A549 (cell line): Measurements from ENCODE around the gene HCFC2. TPM values are rescaled to one million over a fixed set of nuclear protein-coding genes. Genes with fewer than 3 reads are reported as not detected.
A peak's percentile ranks its signal among the peaks of the same experiment; 100 is the strongest.

Experiments
- ATAC-seq, 2 experiments: fragments of 200-7000 bp in 1 of 2; fragments of >200 bp in 1 of 2; cut with Nextera tagmentation in 1 of 2; cut with Tn5 transposase in 1 of 2; 3 replicates each; pipeline versions ENCODE4 v1.8.0 to v1.9.1; 2018 to 2020; ENCODE audit warnings: mild to moderate bottlenecking in 1 of 2, moderate library complexity in 1 of 2
- CTCF ChIA-PET: fragments of 300-600 bp; sonication (Branson Sonifier 250); formaldehyde crosslinking; extraction: SDS; loops from one replicate; lab custom pipeline; 2021; ENCODE audit warnings: antibody characterized with exemption, inconsistent platforms; lab: Yijun Ruan, JAX
- POLR2A ChIA-PET: fragments of 350-600 bp; formaldehyde crosslinking; extraction: SDS; loops from one replicate; lab custom pipeline; 2021; ENCODE audit warnings: antibody characterized with exemption, inconsistent platforms; lab: Yijun Ruan, JAX
- DNase-seq, 2 experiments: peaks; one replicate each; pipeline versions ENCODE4 v3.0.0 to v3.0.0-alpha.2; 2011 to 2016; ENCODE audit warnings: low read depth in 1 of 2, low spot score in 1 of 2
- FAIRE-seq: peaks from 2 replicates; lab custom pipeline; 2011; peaks lifted over from hg19 to GRCh38; lab: Jason Lieb, UNC
- H3K27ac ChIP-seq, 2 experiments: fragments of >200 bp; sonication (Bioruptor Twin); formaldehyde crosslinking; 3 replicates each; pipeline ENCODE4 v1.5.1; 2016 to 2017
- H3K4me1 ChIP-seq: fragments of >200 bp; sonication (Bioruptor Twin); formaldehyde crosslinking; 3 replicates; pipeline ENCODE4 v1.6.1; 2016
- H3K4me2 ChIP-seq: fragments of >200 bp; sonication (Bioruptor Twin); formaldehyde crosslinking; 3 replicates; pipeline ENCODE4 v1.6.1; 2016
- H3K4me3 ChIP-seq: fragments of >200 bp; sonication (Bioruptor Twin); formaldehyde crosslinking; 3 replicates; pipeline ENCODE4 v1.5.1; 2016
- H3K9me3 ChIP-seq: fragments of >200 bp; sonication (Bioruptor Twin); formaldehyde crosslinking; 3 replicates; pipeline ENCODE4 v1.6.1; 2016
- CBX8 ChIP-seq: fragments of 200-600 bp; sonication (generic); IDR thresholded peaks from 2 replicates; pipeline ENCODE4 v1.6.1; 2016
- CEBPB ChIP-seq, 2 experiments: fragments of >200 bp in 1 of 2; sonication (Bioruptor Twin) in 1 of 2; formaldehyde crosslinking in 1 of 2; IDR thresholded peaks; 2 replicates each; pipeline ENCODE4 v1.6.1; 2012 to 2016
- CHD2 ChIP-seq: fragments of 150-350 bp; IDR thresholded peaks from 2 replicates; pipeline ENCODE4 v1.6.1; 2014; ENCODE audit warnings: low read length; ENCODE audit not compliant: partially characterized antibody
- CTCF ChIP-seq: fragments of >200 bp; sonication (Bioruptor Twin); formaldehyde crosslinking; IDR thresholded peaks from 3 replicates; pipeline ENCODE4 v1.5.1; 2016
- E2F6 ChIP-seq: IDR thresholded peaks from 2 replicates; pipeline ENCODE4 v1.6.1; 2012; ENCODE audit warnings: low read depth, borderline replicate concordance
- EHF ChIP-seq: fragments of 250-450 bp; sonication (Bioruptor Pico); IDR thresholded peaks from 2 replicates; pipeline ENCODE4 v1.5.0; 2020; ENCODE audit warnings: mild to moderate bottlenecking
- ELK1 ChIP-seq: fragments of 150-350 bp; IDR thresholded peaks from 2 replicates; pipeline ENCODE4 v1.6.1; 2014; ENCODE audit warnings: low read depth, mild to moderate bottlenecking, low read length
- ESRRA ChIP-seq: fragments of 150-350 bp; IDR thresholded peaks from 2 replicates; pipeline ENCODE4 v1.6.1; 2014; ENCODE audit warnings: mild to moderate bottlenecking, low read length, borderline replicate concordance
- GATA3 ChIP-seq: IDR thresholded peaks from 2 replicates; pipeline ENCODE4 v1.6.1; 2012; ENCODE audit warnings: borderline replicate concordance
- HEYL ChIP-seq: fragments of 250-450 bp; sonication (Bioruptor Pico); IDR thresholded peaks from 2 replicates; pipeline ENCODE4 v1.8.0; 2021; ENCODE audit warnings: mild to moderate bottlenecking, moderate library complexity
- HOXB5 ChIP-seq: fragments of 250-450 bp; sonication (Bioruptor Pico); IDR thresholded peaks from 2 replicates; pipeline ENCODE4 v1.5.0; 2020; ENCODE audit warnings: mild to moderate bottlenecking, moderate library complexity
- KDM1A ChIP-seq: fragments of 200-600 bp; sonication (generic); IDR thresholded peaks from 2 replicates; pipeline ENCODE4 v1.6.1; 2016; ENCODE audit warnings: low read depth, mild to moderate bottlenecking
- MAX ChIP-seq: IDR thresholded peaks from 2 replicates; pipeline ENCODE4 v1.6.1; 2012
- MYC ChIP-seq: IDR thresholded peaks from 2 replicates; pipeline ENCODE4 v1.6.1; 2012; ENCODE audit warnings: mild to moderate bottlenecking, inconsistent platforms, low read length, improper control_type of control experiment, borderline replicate concordance
- PHF8 ChIP-seq: fragments of 200-600 bp; sonication (generic); IDR thresholded peaks from 2 replicates; pipeline ENCODE4 v1.6.1; 2016; ENCODE audit warnings: low read depth, mild to moderate bottlenecking, antibody characterized with exemption, moderate library complexity, borderline replicate concordance
- POLR2A ChIP-seq: IDR thresholded peaks from 2 replicates; pipeline ENCODE4 v1.6.1; 2012; ENCODE audit warnings: mild to moderate bottlenecking, low read length
- POLR2AphosphoS2 ChIP-seq: conservative IDR thresholded peaks from 2 replicates; pipeline ENCODE4 v1.6.1; 2012; ENCODE audit warnings: low read length, improper control_type of control experiment, inconsistent platforms
- RARB ChIP-seq: fragments of 250-450 bp; sonication (Bioruptor Pico); IDR thresholded peaks from 2 replicates; pipeline ENCODE4 v1.8.0; 2021; ENCODE audit warnings: mild to moderate bottlenecking, moderate library complexity
- REST ChIP-seq: fragments of 200-600 bp; sonication (generic); IDR thresholded peaks from 2 replicates; pipeline ENCODE4 v1.6.1; 2016; ENCODE audit warnings: antibody characterized with exemption, mild to moderate bottlenecking, moderate library complexity
- RFX5 ChIP-seq: fragments of 450-650 bp; IDR thresholded peaks from 2 replicates; pipeline ENCODE4 v1.7.1; 2014; ENCODE audit warnings: antibody characterized with exemption, mild to moderate bottlenecking, moderate library complexity
- RNF2 ChIP-seq: fragments of 200-600 bp; sonication (generic); IDR thresholded peaks from 2 replicates; pipeline ENCODE4 v1.6.1; 2016; ENCODE audit warnings: low read depth, mild to moderate bottlenecking, antibody characterized with exemption, moderate library complexity, borderline replicate concordance
- SREBF2 ChIP-seq: fragments of 450-650 bp; IDR thresholded peaks from 2 replicates; pipeline ENCODE4 v1.6.1; 2014; ENCODE audit warnings: mild to moderate bottlenecking, moderate library complexity
- USF2 ChIP-seq: fragments of 450-650 bp; IDR thresholded peaks from 2 replicates; pipeline ENCODE4 v1.6.1; 2014; ENCODE audit warnings: antibody characterized with exemption
- ZC3H11A ChIP-seq: fragments of 450-650 bp; IDR thresholded peaks from 2 replicates; pipeline ENCODE4 v1.6.1; 2014; ENCODE audit warnings: antibody characterized with exemption, mild to moderate bottlenecking
- ZSCAN20 ChIP-seq: fragments of 250-450 bp; sonication (Bioruptor Pico); IDR thresholded peaks from 2 replicates; pipeline ENCODE4 v1.8.0; 2022; ENCODE audit warnings: mild to moderate bottlenecking, moderate library complexity
- WGBS: methylation state at CpG from one replicate; pipeline ENCODE4 v1.1.6; 2017; ENCODE audit errors: missing lambda C conversion rate; 5-methylcytosine and 5-hydroxymethylcytosine counted together
- polyA plus RNA-seq, 4 experiments: library from polyadenylated mRNA; depleted of rRNA in 3 of 4; stranded (reverse); fragments of >200 nt; fragmentation: RNase III in 1 of 4; extraction: RNeasy Plus Mini Kit Qiagen cat#74134 plus additional on column Dnase treatment in 1 of 4; gene quantifications; 2 replicates in 3 of 4; 3 replicates in 1 of 4; pipeline ENCODE4 v1.2.3, GENCODE V29; 2011 to 2017

Gene HCFC2
- polyA plus RNA-seq, 2 of the 4 experiments (the other 2 are of a cell fraction) = 5.0 to 10.0 TPM

GRCh38 chr12:104090685-104091084 lies 26.4 kb downstream of the HCFC2 start (continued):
- TF ChIP-seq CEBPB (IDR thresholded peaks at IDR 0.05) = no peak
- TF ChIP-seq, all 56 proteins: peak for 0

GRCh38 chr12:104091136-104091535 lies 26.8 kb downstream of the HCFC2 start:
- no peaks in the 10 kb centered on the region for H3K9me3 ChIP-seq
- 87% methylated on average over 4 of the region's 4 CpGs for WGBS
- no peak overlapping the region for H3K4me2 ChIP-seq
- ChIA-PET POLR2A (interaction anchor here (0.8 kb wide), 1 partner anchor 125 kb away, joined by 3 read pairs; the partner anchor contains the start of gene TDG), CTCF (interaction anchor here (0.9 to 2.6 kb wide), 2 partner anchors 17 to 41 kb away, joined by 3 to 10 read pairs; partner anchors contain the start of gene GLT8D2)
- ATAC-seq (no peak), FAIRE-seq (no peak), DNase-seq (no peak)
- H3K27ac ChIP-seq = no peak overlapping the region
- no peaks in the 10 kb centered on the region for H3K4me1 ChIP-seq
- no peak overlapping the region for H3K4me3 ChIP-seq
- TF ChIP-seq HOXB5 (CRISPR knock-in tag) (no peak), GATA3 (no peak), CHD2 (no peak), CEBPB (IDR thresholded peaks at IDR 0.05) (no peak), SREBF2 (no peak), KDM1A (no peak), MAX (no peak)

GRCh38 chr12:104094284-104094683 lies 30.0 kb downstream of the HCFC2 start:
- no peak overlapping the region for H3K4me2 ChIP-seq
- H3K4me1 ChIP-seq = no peaks in the 10 kb centered on the region
- CTCF ChIA-PET = no interaction called here
- FAIRE-seq (no peak), ATAC-seq (no peak), DNase-seq (no peak)
- H3K4me3 ChIP-seq = no peak overlapping the region
- H3K9me3 ChIP-seq = no peaks in the 10 kb centered on the region
- TF ChIP-seq ELK1 (no peak), PHF8 (no peak), E2F6 (no peak), CBX8 (no peak), ZC3H11A (no peak)
- TF ChIP-seq, all 56 proteins: peak for 0
- POLR2A ChIA-PET = no interaction called here
- H3K27ac ChIP-seq = no peak overlapping the region
- WGBS = 96% methylated on average over 3 of the region's 3 CpGs

GRCh38 chr12:104095289-104095688 lies 31.0 kb downstream of the HCFC2 start:
- CTCF ChIA-PET = interaction anchor here (0.7 kb wide), 1 partner anchor 15 kb away, joined by 4 read pairs; no protein-coding TSS in a partner anchor

More at GRCh38 chr12:104095289-104095688, 31.0 kb downstream of the HCFC2 start:
- POLR2A ChIA-PET = no interaction called here
- no peaks in the 10 kb centered on the region for H3K4me1 ChIP-seq
- peak; percentile 63 for FAIRE-seq
- 48% methylated on average over 1 of the region's 1 CpG for WGBS
- no peaks in the 10 kb centered on the region for H3K9me3 ChIP-seq
- no peak overlapping the region for H3K4me2 ChIP-seq
- no peak overlapping the region for H3K27ac ChIP-seq
- DNase-seq = no peak
- H3K4me3 ChIP-seq = no peak overlapping the region
- no peak for ATAC-seq
- TF ChIP-seq POLR2AphosphoS2 (no peak), KDM1A (no peak), EHF (CRISPR knock-in tag) (no peak), ZC3H11A (no peak), REST (no peak), MYC (no peak), USF2 (no peak), CTCF (no peak), RFX5 (no peak), RNF2 (no peak), ZSCAN20 (CRISPR knock-in tag) (no peak), POLR2A (no peak), HEYL (CRISPR knock-in tag) (no peak), ESRRA (no peak), RARB (no peak)
- TF ChIP-seq, all 56 proteins: peak for 0
